Smooth muscle cell (in vitro differentiated cells): Measurements from ENCODE around the gene SLC9A5. TPM values are rescaled to one million over a fixed set of nuclear protein-coding genes. Genes with fewer than 3 reads are reported as not detected.

Experiments
- DNase-seq: peaks from one replicate; lab custom pipeline; 2025; ENCODE audit not compliant: unreplicated experiment; lab: John Stamatoyannopoulos, UW
- H2AFZ ChIP-seq: fragments of 200-600 bp; sonication (generic); 2 replicates; pipeline ENCODE4 v1.6.0; 2016; ENCODE audit warnings: antibody characterized with exemption, low read depth, mild to moderate bottlenecking
- H3F3A ChIP-seq: fragments of 200-600 bp; sonication (generic); 2 replicates; pipeline ENCODE4 v1.6.0; 2017; ENCODE audit warnings: antibody characterized with exemption, low read depth
- H3K27ac ChIP-seq: fragments of 200-600 bp; sonication (generic); 2 replicates; pipeline ENCODE4 v1.5.1; 2016; ENCODE audit warnings: low read depth, mild to moderate bottlenecking
- H3K27me3 ChIP-seq: fragments of 200-600 bp; sonication (generic); 2 replicates; pipeline ENCODE4 v1.6.1; 2016; ENCODE audit warnings: low read depth, mild to moderate bottlenecking
- H3K36me3 ChIP-seq: fragments of 200-600 bp; sonication (generic); 2 replicates; pipeline ENCODE4 v1.5.1; 2016; ENCODE audit warnings: low read depth
- H3K4me1 ChIP-seq: fragments of 200-600 bp; sonication (generic); 2 replicates; pipeline ENCODE4 v1.5.1; 2016; ENCODE audit warnings: low read depth
- H3K4me2 ChIP-seq: fragments of 200-600 bp; sonication (generic); 2 replicates; pipeline ENCODE4 v1.6.0; 2016; ENCODE audit warnings: mild to moderate bottlenecking
- H3K4me3 ChIP-seq: fragments of 200-600 bp; sonication (generic); 2 replicates; pipeline ENCODE4 v1.5.1; 2016; ENCODE audit warnings: mild to moderate bottlenecking
- H3K79me2 ChIP-seq: fragments of 200-600 bp; sonication (generic); 2 replicates; pipeline ENCODE4 v1.6.0; 2016; ENCODE audit warnings: low read depth, mild to moderate bottlenecking
- H3K9ac ChIP-seq: fragments of 200-600 bp; sonication (generic); 2 replicates; pipeline ENCODE4 v1.6.0; 2016; ENCODE audit warnings: low read depth
- H3K9me3 ChIP-seq: fragments of 200-600 bp; sonication (generic); replicated peaks from 2 replicates; pipeline ENCODE4 v1.5.1; 2016; ENCODE audit warnings: low read depth
- H4K20me1 ChIP-seq: fragments of 200-600 bp; sonication (generic); 2 replicates; pipeline ENCODE4 v1.6.0; 2016; ENCODE audit warnings: low read depth
- WGBS: methylation state at CpG from one replicate; pipeline ENCODE4 v1.1.7; 2016; ENCODE audit warnings: low lambda C conversion rate; 5-methylcytosine and 5-hydroxymethylcytosine counted together
- polyA plus RNA-seq: library from polyadenylated mRNA; unstranded; fragments of >200 nt; fragmentation: Nextera tagmentation; extraction: Ambion mirVana; gene quantifications from 2 replicates; pipeline ENCODE4 v1.2.1, GENCODE V29; 2016
- total RNA-seq: library from RNA; depleted of rRNA; stranded (reverse); fragments of >200 nt; gene quantifications from 2 replicates; pipeline ENCODE4 v1.2.3, GENCODE V29; 2014
- TF ChIP-seq, protein P1 (sequence below): fragments of 200-600 bp; sonication (generic); IDR thresholded peaks from 2 replicates; pipeline ENCODE4 v1.5.1; 2017; ENCODE audit warnings: borderline replicate concordance, mild to moderate bottlenecking, antibody characterized with exemption; ENCODE audit not compliant: insufficient read depth, poor library complexity, severe bottlenecking

The SLC9A5 gene
- total and polyA plus RNA-seq, 2 experiments from 2014 or later, result 2.1 to 9.1 TPM

DNA sequence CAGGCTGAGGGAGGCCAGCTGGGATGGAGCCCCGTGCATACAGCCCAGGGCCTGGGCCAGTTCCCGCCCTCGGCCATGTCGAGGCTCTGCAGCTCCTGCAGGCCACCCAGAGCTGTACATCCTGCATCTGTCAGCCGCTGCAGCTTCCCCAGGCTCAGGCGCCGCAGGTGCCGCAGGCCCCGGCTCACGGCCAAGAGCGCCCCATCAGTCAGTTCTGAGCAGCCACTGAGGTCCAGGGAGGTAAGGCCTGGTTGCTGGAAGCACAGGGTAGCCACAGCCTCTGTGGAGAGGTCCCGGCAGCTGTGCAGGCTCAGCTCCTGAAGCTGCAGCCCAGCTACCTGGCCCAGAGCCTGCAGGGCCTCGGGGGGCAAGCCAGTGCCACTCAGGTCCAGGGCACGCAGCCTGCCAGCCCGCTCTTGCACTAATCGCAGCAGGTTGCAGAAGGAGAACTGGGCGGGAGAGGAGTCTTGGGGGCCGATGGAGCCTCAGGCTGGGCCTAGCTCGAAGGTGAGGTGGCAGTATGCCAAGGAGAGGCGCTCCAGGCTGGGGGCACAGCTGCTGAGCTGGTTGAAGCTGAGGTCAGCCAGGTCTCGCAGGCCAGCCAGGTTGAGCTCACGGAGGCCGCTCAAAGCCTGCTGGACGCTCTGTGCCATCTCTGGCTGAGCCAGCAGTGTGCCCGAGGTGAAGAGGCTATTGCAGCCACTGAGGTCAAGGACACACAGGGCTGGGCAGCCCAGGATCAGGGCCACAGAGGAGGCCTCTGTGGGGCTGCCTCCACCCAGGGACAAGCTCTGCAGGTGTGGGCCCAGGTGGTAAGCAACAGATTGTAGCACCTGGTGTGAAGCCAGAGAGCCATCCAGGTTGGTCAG is 38.5 kb upstream of the SLC9A5 start:
- Histone ChIP-seq H3K27me3 (no peaks in the 10 kb centered on the region), H3K79me2 (no peaks in the 10 kb centered on the region), H3K27ac (no peak overlapping the region), H3K36me3 (no peaks in the 10 kb centered on the region), H3F3A (no peaks in the 10 kb centered on the region), H3K4me1 (no peaks in the 10 kb centered on the region), H3K4me2 (no peak overlapping the region), H4K20me1 (no peaks in the 10 kb centered on the region), H3K9ac (no peak overlapping the region), H3K4me3 (no peak overlapping the region), H2AFZ (no peak overlapping the region), H3K9me3 (no peaks in the 10 kb centered on the region)
- DNase-seq, result no peak
- 91% methylated on average over 25 of the region's 25 CpGs for WGBS
- TF ChIP-seq, protein P1, sequence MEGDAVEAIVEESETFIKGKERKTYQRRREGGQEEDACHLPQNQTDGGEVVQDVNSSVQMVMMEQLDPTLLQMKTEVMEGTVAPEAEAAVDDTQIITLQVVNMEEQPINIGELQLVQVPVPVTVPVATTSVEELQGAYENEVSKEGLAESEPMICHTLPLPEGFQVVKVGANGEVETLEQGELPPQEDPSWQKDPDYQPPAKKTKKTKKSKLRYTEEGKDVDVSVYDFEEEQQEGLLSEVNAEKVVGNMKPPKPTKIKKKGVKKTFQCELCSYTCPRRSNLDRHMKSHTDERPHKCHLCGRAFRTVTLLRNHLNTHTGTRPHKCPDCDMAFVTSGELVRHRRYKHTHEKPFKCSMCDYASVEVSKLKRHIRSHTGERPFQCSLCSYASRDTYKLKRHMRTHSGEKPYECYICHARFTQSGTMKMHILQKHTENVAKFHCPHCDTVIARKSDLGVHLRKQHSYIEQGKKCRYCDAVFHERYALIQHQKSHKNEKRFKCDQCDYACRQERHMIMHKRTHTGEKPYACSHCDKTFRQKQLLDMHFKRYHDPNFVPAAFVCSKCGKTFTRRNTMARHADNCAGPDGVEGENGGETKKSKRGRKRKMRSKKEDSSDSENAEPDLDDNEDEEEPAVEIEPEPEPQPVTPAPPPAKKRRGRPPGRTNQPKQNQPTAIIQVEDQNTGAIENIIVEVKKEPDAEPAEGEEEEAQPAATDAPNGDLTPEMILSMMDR, result no peak

DNA sequence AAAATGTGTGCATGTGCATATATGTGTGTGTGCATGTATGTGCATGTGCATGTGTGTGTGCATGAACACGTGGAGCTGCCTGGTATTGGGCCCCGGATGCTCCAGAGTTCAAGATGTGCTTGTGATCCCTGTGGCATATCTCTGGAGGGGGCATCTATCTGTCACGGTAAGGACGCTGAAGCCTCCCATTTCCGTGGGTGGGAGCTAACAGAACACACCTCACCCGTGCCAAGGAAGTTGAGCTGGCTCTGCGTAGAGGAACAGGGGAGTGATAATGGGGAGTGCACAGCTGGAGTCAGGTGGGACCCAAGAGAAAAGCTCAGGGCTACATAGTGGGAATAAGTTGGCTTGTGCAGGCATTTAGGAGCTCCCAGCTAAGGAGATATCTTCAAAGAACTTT is 37.1 kb upstream of the SLC9A5 start:
- Histone ChIP-seq H3K4me3 (no peak overlapping the region), H3F3A (no peaks in the 10 kb centered on the region), H3K9ac (no peak overlapping the region), H3K79me2 (no peaks in the 10 kb centered on the region), H3K4me2 (no peak overlapping the region), H3K36me3 (no peaks in the 10 kb centered on the region), H4K20me1 (no peaks in the 10 kb centered on the region), H3K9me3 (no peaks in the 10 kb centered on the region), H3K4me1 (no peaks in the 10 kb centered on the region), H3K27me3 (no peaks in the 10 kb centered on the region), H3K27ac (no peak overlapping the region), H2AFZ (no peak overlapping the region)
- WGBS, result 84% methylated on average over 7 of the region's 7 CpGs
- no peak for DNase-seq
- TF ChIP-seq, protein P1, result no peak

DNA sequence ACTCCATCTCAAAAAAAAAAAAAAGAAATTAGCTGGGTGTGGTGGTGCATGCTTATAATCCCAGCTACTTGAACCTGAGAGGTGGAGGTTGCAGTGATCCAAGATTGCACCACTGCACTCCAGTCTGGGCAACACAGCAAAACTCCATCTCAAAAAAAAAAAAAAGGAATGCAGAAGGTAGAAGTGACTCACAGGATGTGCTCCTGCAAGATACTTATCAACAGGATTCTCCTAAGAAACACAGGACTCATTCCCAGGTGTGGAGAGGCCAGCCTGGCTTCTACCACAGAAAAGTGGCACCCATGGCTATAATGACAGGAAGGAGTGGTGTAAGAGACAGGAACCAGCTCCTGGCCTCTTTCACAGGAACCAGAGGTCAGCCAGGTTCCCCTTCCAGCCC is 36.0 kb upstream of the SLC9A5 start:
- no peaks in the 10 kb centered on the region for H3K4me1 ChIP-seq
- no peak overlapping the region for H3K9ac ChIP-seq
- no peak overlapping the region for H2AFZ ChIP-seq
- no peak for DNase-seq
- H3K27me3 ChIP-seq, result no peaks in the 10 kb centered on the region
- H3K27ac ChIP-seq, result no peak overlapping the region
- no peaks in the 10 kb centered on the region for H3F3A ChIP-seq
- H3K36me3 ChIP-seq, result no peaks in the 10 kb centered on the region
- no peak overlapping the region for H3K4me2 ChIP-seq
- no peak overlapping the region for H3K4me3 ChIP-seq
- no peaks in the 10 kb centered on the region for H3K9me3 ChIP-seq
- TF ChIP-seq, protein P1, result no peak
- H4K20me1 ChIP-seq, result no peaks in the 10 kb centered on the region
- no peaks in the 10 kb centered on the region for H3K79me2 ChIP-seq
